Measurements from ENCODE around the gene ABCB4. TPM values are rescaled to one million over a fixed set of nuclear protein-coding genes. Genes with fewer than 3 reads are reported as not detected.

The ABCB4 gene
- total RNA-seq, 2 experiments from 2014 or later, result 0.54 TPM; not detected in 1

- no peak overlapping the region for H3K27ac Mint-ChIP-seq
Measured at GRCh38 chr7:87499494-87499893, 24.0 kb upstream of the ABCB4 start.

GRCh38 chr7:87498893-87499292 is 23.4 kb upstream of the ABCB4 start:
- H3K4me1 Mint-ChIP-seq, result no peaks in the 10 kb centered on the region
- H3K36me3 Mint-ChIP-seq, result no peaks in the 10 kb centered on the region
- no peaks in the 10 kb centered on the region for H3K9me3 Mint-ChIP-seq
- no peak for DNase-seq
- H3K27ac Mint-ChIP-seq, result no peak overlapping the region
- POLR2A ChIA-PET, result no interaction called here
- peaks cover 10% of the 10 kb centered on the region for H3K27me3 Mint-ChIP-seq
- no peak for ATAC-seq (ENCODE audit: low read depth)
- no peak overlapping the region for H3K4me3 Mint-ChIP-seq

More at GRCh38 chr7:87499494-87499893, 24.0 kb upstream of the ABCB4 start:
- H3K4me3 Mint-ChIP-seq, result no peak overlapping the region
- H3K27me3 Mint-ChIP-seq, result peaks cover 10% of the 10 kb centered on the region
- POLR2A ChIA-PET, result no interaction called here
- no peaks in the 10 kb centered on the region for H3K36me3 Mint-ChIP-seq
- no peaks in the 10 kb centered on the region for H3K4me1 Mint-ChIP-seq
- no peaks in the 10 kb centered on the region for H3K9me3 Mint-ChIP-seq
- ATAC-seq (ENCODE audit: low read depth) (no peak), DNase-seq (no peak)

DNA sequence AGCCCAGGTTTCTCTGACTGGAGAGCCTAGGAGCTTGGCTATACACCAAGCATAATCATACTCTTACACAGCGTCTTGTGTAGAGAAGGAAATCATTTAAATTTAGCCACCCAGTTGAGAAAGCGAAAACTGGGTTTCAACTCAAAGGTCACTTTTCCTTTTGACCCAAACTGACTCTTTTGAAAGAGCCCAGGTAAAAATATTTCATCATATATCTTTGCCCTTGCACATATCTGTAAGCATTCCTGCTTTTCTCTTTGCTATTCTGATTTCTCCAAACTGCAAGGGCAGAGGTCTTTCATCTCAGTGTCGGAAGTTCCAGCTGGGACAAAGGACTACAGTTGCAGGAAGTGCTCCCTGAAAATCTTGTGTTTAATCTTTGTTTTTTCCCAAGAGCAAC is 22.0 kb upstream of the ABCB4 start:
- no peak for ATAC-seq (ENCODE audit: low read depth)
- Mint-ChIP-seq H3K4me3 (no peak overlapping the region), H3K27me3 (peaks cover 10% of the 10 kb centered on the region), H3K36me3 (no peaks in the 10 kb centered on the region), H3K27ac (no peak overlapping the region), H3K9me3 (no peaks in the 10 kb centered on the region), H3K4me1 (no peaks in the 10 kb centered on the region)
- POLR2A ChIA-PET, result no interaction called here
- no peak for DNase-seq

GRCh38 chr7:87495366-87495765 is 19.9 kb upstream of the ABCB4 start:
- ATAC-seq (ENCODE audit: low read depth) (no peak), DNase-seq (no peak)
- Mint-ChIP-seq H3K27ac (no peak overlapping the region), H3K36me3 (no peaks in the 10 kb centered on the region), H3K4me3 (no peak overlapping the region), H3K27me3 (peaks cover 10% of the 10 kb centered on the region), H3K4me1 (no peaks in the 10 kb centered on the region), H3K9me3 (no peaks in the 10 kb centered on the region)
- POLR2A ChIA-PET, result no interaction called here

DNA sequence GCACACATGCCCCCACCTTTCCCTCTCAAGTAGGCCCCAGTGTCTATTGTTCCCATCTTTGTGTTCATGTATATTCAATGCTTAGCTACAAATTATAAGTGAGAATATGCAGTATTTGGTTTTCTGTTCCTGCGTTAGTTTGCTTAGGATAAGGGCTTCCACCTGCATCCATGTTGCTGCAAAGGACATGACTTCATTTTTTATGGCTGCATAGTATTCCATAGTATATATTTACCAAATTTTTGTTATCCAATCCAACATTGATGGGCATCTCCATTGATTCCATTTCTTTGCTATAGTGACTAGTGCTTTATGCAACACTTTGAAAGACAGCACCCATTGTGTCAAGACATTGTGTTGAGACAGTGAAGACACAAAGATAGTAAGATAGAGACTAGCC is 19.0 kb upstream of the ABCB4 start:
- POLR2A ChIA-PET, result no interaction called here
- no peaks in the 10 kb centered on the region for H3K36me3 Mint-ChIP-seq
- H3K9me3 Mint-ChIP-seq, result no peaks in the 10 kb centered on the region
- H3K4me1 Mint-ChIP-seq, result no peaks in the 10 kb centered on the region
- H3K27ac Mint-ChIP-seq, result no peak overlapping the region
- DNase-seq, result no peak
- no peak for ATAC-seq (ENCODE audit: low read depth)
- H3K27me3 Mint-ChIP-seq, result peaks cover 13% of the 10 kb centered on the region
- no peak overlapping the region for H3K4me3 Mint-ChIP-seq

- Mint-ChIP-seq H3K4me3 (no peak overlapping the region), H3K36me3 (no peaks in the 10 kb centered on the region), H3K9me3 (no peaks in the 10 kb centered on the region), H3K4me1 (no peaks in the 10 kb centered on the region), H3K27ac (no peak overlapping the region), H3K27me3 (peaks cover 22% of the 10 kb centered on the region)
- no peak for DNase-seq
- POLR2A ChIA-PET, result no interaction called here
- ATAC-seq (ENCODE audit: low read depth), result no peak
Measured at GRCh38 chr7:87483131-87483530, 7.7 kb upstream of the ABCB4 start.

- Mint-ChIP-seq H3K4me1 (no peaks in the 10 kb centered on the region), H3K27ac (no peak overlapping the region), H3K27me3 (peaks cover 16% of the 10 kb centered on the region), H3K36me3 (no peaks in the 10 kb centered on the region), H3K4me3 (no peak overlapping the region), H3K9me3 (no peaks in the 10 kb centered on the region)
- DNase-seq (no peak), ATAC-seq (ENCODE audit: low read depth) (no peak)
- POLR2A ChIA-PET, result no interaction called here
Measured at GRCh38 chr7:87482115-87482514, 6.6 kb upstream of the ABCB4 start.

DNA sequence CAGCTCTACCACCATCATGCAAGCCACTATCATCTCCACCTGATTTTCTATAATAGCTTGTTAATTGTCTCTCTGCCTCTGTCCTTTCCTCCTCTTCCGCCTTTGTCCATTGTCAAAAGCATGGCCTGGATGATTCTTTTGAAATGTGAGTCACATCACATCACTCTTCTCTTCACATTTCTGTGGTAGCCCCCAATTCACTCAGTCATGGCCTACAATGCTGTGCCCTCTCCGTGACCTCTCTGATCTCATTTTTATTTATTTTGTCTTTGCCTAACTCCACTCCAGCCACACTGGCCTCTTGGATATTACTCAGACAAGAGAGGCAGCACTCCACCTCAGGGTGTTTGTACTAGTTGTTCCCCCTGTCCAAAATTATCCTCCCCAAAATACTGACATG is 4.9 kb upstream of the ABCB4 start:
- no peak overlapping the region for H3K4me3 Mint-ChIP-seq
- DNase-seq (no peak), ATAC-seq (ENCODE audit: low read depth) (no peak)
- no peaks in the 10 kb centered on the region for H3K36me3 Mint-ChIP-seq
- no peak overlapping the region for H3K27ac Mint-ChIP-seq
- peaks cover 1% of the 10 kb centered on the region for H3K4me1 Mint-ChIP-seq
- no peaks in the 10 kb centered on the region for H3K9me3 Mint-ChIP-seq
- peaks cover 24% of the 10 kb centered on the region for H3K27me3 Mint-ChIP-seq
- POLR2A ChIA-PET, result no interaction called here

- Mint-ChIP-seq H3K27me3 (peaks cover 23% of the 10 kb centered on the region), H3K4me1 (peaks cover 1% of the 10 kb centered on the region), H3K4me3 (no peak overlapping the region), H3K27ac (no peak overlapping the region), H3K9me3 (no peaks in the 10 kb centered on the region), H3K36me3 (no peaks in the 10 kb centered on the region)
- POLR2A ChIA-PET, result no interaction called here
- ATAC-seq (ENCODE audit: low read depth) (no peak), DNase-seq (no peak)
Measured at GRCh38 chr7:87479951-87480350, 4.5 kb upstream of the ABCB4 start.

DNA sequence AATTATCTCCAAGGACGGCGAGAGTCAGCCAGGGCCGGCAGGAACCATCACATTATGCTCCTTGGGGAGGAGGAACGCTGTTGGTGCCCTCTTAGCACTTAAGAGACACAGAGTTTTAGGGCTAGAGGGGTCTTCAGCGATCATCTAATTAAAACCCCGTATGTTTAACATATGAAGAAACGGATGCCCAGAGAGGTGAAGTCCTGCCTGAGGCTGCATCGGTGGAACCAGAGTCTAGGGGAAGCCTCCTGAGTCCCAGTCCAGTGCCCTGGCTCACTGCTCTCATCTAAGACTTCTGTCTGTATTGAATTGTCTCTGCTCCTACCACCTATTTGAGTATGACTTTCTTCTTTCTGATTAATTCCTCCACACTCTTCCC is 688 bp upstream of the ABCB4 start:
- H3K4me3 Mint-ChIP-seq, result peak overlapping the region; percentile 44
- no peaks in the 10 kb centered on the region for H3K36me3 Mint-ChIP-seq
- DNase-seq, result no peak
- H3K27me3 Mint-ChIP-seq, result peaks cover 45% of the 10 kb centered on the region
- H3K27ac Mint-ChIP-seq, result no peak overlapping the region
- POLR2A ChIA-PET, result no interaction called here
- H3K4me1 Mint-ChIP-seq, result peaks cover 1% of the 10 kb centered on the region
- H3K9me3 Mint-ChIP-seq, result no peaks in the 10 kb centered on the region
- ATAC-seq (ENCODE audit: low read depth), result no peak

DNA sequence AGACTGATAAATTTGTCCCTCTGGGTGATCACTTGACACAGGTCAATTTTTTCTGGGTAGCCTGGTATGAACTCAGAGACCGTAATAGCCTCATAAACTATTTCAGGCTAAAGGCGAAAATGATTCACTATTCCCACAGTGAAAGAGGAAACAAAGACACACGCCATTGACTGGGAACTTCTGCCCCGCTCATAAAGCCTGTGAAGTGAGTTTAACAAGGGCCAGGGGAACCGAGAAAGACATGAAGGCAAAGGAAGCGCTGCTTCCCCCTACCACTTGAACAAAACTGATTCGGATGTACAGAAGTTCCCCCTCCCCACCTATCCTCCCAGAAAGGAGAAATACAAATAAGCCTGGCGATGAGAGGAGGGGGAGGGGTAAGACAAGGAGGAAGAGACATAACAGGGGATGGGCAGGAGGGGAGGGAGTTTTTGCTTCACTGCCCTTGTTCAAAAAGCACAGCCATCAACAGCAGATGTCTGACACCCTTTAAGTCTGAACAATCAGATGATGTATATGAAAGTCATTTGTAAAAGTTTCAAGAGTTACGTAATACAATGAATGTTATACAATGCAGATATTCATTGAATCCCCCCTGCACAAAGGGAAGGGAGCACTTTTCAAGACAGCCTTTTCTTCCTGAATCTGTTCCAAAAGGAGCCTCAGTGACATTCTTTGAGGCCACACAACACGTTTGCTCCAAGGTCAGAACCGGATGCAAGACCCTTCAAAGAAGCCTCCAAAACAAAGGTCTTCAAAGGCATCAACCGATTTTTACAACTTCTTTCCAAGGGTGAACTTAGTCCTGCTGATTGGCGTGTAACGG is 734 bp downstream of the ABCB4 start:
- Mint-ChIP-seq H3K27me3 (peaks cover 47% of the 10 kb centered on the region), H3K27ac (no peak overlapping the region), H3K4me1 (peaks cover 1% of the 10 kb centered on the region)

DNA sequence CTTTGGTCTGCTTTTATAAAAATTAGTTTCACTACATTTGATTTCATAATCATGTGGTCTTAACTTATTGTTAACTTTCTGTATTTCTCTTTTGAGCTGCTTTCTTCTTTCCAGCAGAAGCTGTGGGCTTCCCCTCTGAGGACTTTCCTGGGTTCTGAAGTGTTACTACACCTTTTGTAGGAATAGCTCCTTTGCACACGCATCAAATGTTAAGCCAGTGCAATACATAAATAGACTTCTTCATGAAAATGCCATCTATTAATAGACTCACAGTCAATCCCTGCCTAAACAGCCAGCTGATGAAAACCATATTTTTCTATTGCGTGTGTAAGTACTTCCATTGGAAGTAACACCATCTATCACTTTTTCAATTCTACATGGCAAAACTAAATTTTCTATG is 1.5 kb downstream of the ABCB4 start:
- Mint-ChIP-seq H3K4me3 (no peak overlapping the region), H3K4me1 (peaks cover 1% of the 10 kb centered on the region), H3K27ac (no peak overlapping the region), H3K27me3 (peaks cover 51% of the 10 kb centered on the region), H3K36me3 (no peaks in the 10 kb centered on the region), H3K9me3 (no peaks in the 10 kb centered on the region)
- no peak for DNase-seq
- no peak for ATAC-seq (ENCODE audit: low read depth)
- POLR2A ChIA-PET, result no interaction called here

More for the DNA sequence above, 734 bp downstream of the ABCB4 start:
- peak overlapping the region; percentile 39 for H3K4me3 Mint-ChIP-seq
- H3K36me3 Mint-ChIP-seq, result no peaks in the 10 kb centered on the region
- ATAC-seq (ENCODE audit: low read depth) (no peak), DNase-seq (no peak)
- POLR2A ChIA-PET, result no interaction called here
- no peaks in the 10 kb centered on the region for H3K9me3 Mint-ChIP-seq

DNA sequence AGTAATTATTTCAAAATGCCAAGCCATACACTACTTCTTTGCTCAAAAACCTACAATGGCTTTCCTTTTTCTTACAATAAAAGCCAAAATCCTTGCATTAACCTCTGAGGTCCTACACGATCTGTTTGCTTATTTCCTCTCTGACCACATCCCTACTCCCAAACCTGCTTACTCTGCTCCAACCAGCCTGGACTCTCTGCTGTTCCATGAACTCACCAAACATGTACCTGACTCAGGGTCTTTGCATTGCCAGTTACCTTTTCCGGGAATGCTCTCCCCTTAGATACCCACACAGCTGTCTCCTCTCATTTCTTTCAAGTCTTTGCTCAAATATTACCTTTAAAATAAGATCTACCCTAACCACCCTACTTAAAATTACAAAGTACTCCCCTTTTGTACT is 2.3 kb downstream of the ABCB4 start:
- Mint-ChIP-seq H3K27me3 (peaks cover 52% of the 10 kb centered on the region), H3K36me3 (no peaks in the 10 kb centered on the region), H3K9me3 (no peaks in the 10 kb centered on the region), H3K27ac (no peak overlapping the region), H3K4me1 (peaks cover 1% of the 10 kb centered on the region), H3K4me3 (no peak overlapping the region)
- POLR2A ChIA-PET, result no interaction called here
- DNase-seq (no peak), ATAC-seq (ENCODE audit: low read depth) (no peak)

GRCh38 chr7:87471473-87471872 is 4.0 kb downstream of the ABCB4 start:
- H3K36me3 Mint-ChIP-seq, result no peaks in the 10 kb centered on the region
- no peaks in the 10 kb centered on the region for H3K9me3 Mint-ChIP-seq
- peaks cover 43% of the 10 kb centered on the region for H3K27me3 Mint-ChIP-seq

More at GRCh38 chr7:87471473-87471872, 4.0 kb downstream of the ABCB4 start:
- DNase-seq (no peak), ATAC-seq (ENCODE audit: low read depth) (no peak)
- no peak overlapping the region for H3K4me3 Mint-ChIP-seq
- POLR2A ChIA-PET, result no interaction called here
- peaks cover 1% of the 10 kb centered on the region for H3K4me1 Mint-ChIP-seq
- H3K27ac Mint-ChIP-seq, result no peak overlapping the region

All from activated naive CD8-positive, alpha-beta T cell treated with anti-CD3 and anti-CD28 coated beads, Interleukin-2, amount 10 ng/mL, durations not matched to agents 7 days and 5 days (primary cell).